GM12878 (cell line): ENCODE data around the gene SUPT3H. TPM values are rescaled to one million over a fixed set of nuclear protein-coding genes. Genes with fewer than 3 reads are reported as not detected.

Source experiments
- ATAC-seq: fragments of 200-7000 bp; cut with Tn5 transposase; 3 replicates; pipeline ENCODE4 v1.9.1; 2020; ENCODE audit warnings: mild to moderate bottlenecking, moderate library complexity
- BruUV-seq: library from RNA; stranded (reverse); fragments of 400-500 nt; replicated peaks from 2 replicates; lab custom pipeline; 2021; lab: Mats Ljungman, UMichigan
- CTCF ChIA-PET: fragments of 300-600 bp; sonication (Branson Sonifier 250); formaldehyde crosslinking; extraction: SDS; loops from one replicate; lab custom pipeline; 2021; ENCODE audit warnings: inconsistent platforms; lab: Yijun Ruan, JAX
- POLR2A ChIA-PET: fragments of 350-600 bp; formaldehyde crosslinking; extraction: SDS; loops from one replicate; lab custom pipeline; 2021; ENCODE audit warnings: inconsistent platforms; lab: Charles Lee
- RAD21 ChIA-PET: fragments of 300-600 bp; sonication (Branson Sonifier 250); formaldehyde crosslinking; loops from one replicate; lab custom pipeline; 2023; ENCODE audit warnings: antibody characterized with exemption; ENCODE audit not compliant: unreplicated experiment; lab: Charles Lee
- SMC1A ChIA-PET: fragments of 300-600 bp; sonication (Branson Sonifier 250); formaldehyde crosslinking; loops from one replicate; lab custom pipeline; 2023; ENCODE audit not compliant: unreplicated experiment, uncharacterized antibody; lab: Charles Lee
- DNase-seq: peaks from one replicate; pipeline ENCODE4 v3.0.0-alpha.2; 2011; ENCODE audit warnings: low read depth, low spot score
- FAIRE-seq: peaks from 3 replicates; lab custom pipeline; 2011; peaks lifted over from hg19 to GRCh38; lab: Jason Lieb, UNC
- H2AFZ ChIP-seq: 2 replicates; pipeline ENCODE4 v1.6.0; 2011; ENCODE audit warnings: low read depth, low read length, control low read depth; ENCODE audit not compliant: control insufficient read depth
- H3K27ac ChIP-seq: 2 replicates; pipeline ENCODE4 v1.5.1; 2011; ENCODE audit warnings: control low read depth; ENCODE audit not compliant: control insufficient read depth, insufficient read depth
- H3K27me3 ChIP-seq, 2 experiments: replicated peaks in 1 of 2; 2 replicates each; pipeline versions ENCODE4 v1.6.0 to v1.6.1; 2011; ENCODE audit warnings: low read length in 1 of 2; ENCODE audit not compliant: control insufficient read depth in 2 of 2, insufficient read depth in 2 of 2
- H3K36me3 ChIP-seq, 2 experiments: 2 replicates each; pipeline ENCODE4 v1.5.1; 2011; ENCODE audit warnings: low read length in 1 of 2; ENCODE audit not compliant: control insufficient read depth in 2 of 2, insufficient read depth in 2 of 2
- H3K4me1 ChIP-seq: 2 replicates; pipeline ENCODE4 v1.6.1; 2011; ENCODE audit warnings: mild to moderate bottlenecking, low read length, moderate library complexity, mixed read lengths; ENCODE audit not compliant: control insufficient read depth, insufficient read depth
- H3K4me2 ChIP-seq: 2 replicates; pipeline ENCODE4 v1.6.0; 2011; ENCODE audit warnings: control low read depth; ENCODE audit not compliant: control insufficient read depth, insufficient read depth
- H3K4me3 ChIP-seq: fragments of 200-600 bp; sonication (generic); 2 replicates; pipeline ENCODE4 v1.5.1; 2016
- H3K79me2 ChIP-seq: 2 replicates; pipeline ENCODE4 v1.6.0; 2011; ENCODE audit warnings: low read length; ENCODE audit not compliant: control insufficient read depth, insufficient read depth
- H3K9ac ChIP-seq: 2 replicates; pipeline ENCODE4 v1.8.0; 2011; ENCODE audit warnings: low read length, control low read depth, mixed read lengths; ENCODE audit not compliant: control insufficient read depth, insufficient read depth
- H3K9me3 ChIP-seq: replicated peaks from 3 replicates; pipeline ENCODE4 v1.5.1; 2011; ENCODE audit warnings: mild to moderate bottlenecking, low read length; ENCODE audit not compliant: control insufficient read depth, insufficient read depth
- H4K20me1 ChIP-seq: 2 replicates; pipeline ENCODE4 v1.6.0; 2011; ENCODE audit not compliant: control insufficient read depth, insufficient read depth
- CHD1 ChIP-seq: IDR thresholded peaks from 2 replicates; pipeline ENCODE4 v1.6.1; 2012; ENCODE audit warnings: low read depth, low read length, improper control_type of control experiment
- MTA2 ChIP-seq: fragments of 450-650 bp; IDR thresholded peaks from 2 replicates; pipeline ENCODE4 v1.6.1; 2016; ENCODE audit warnings: low read depth, mild to moderate bottlenecking, moderate library complexity
- POLR2A ChIP-seq: IDR thresholded peaks from 2 replicates; pipeline ENCODE4 v1.6.1; 2011; ENCODE audit warnings: low read depth, mild to moderate bottlenecking, low read length
- WGBS: methylation state at CpG from one replicate; pipeline ENCODE4 v1.1.6; 2016; ENCODE audit warnings: low lambda C conversion rate; ENCODE audit not compliant: insufficient replicate concordance, insufficient coverage; ENCODE audit errors: missing lambda C conversion rate; 5-methylcytosine and 5-hydroxymethylcytosine counted together
- in situ Hi-C: fragments of 300-500 bp; cut with MboI; formaldehyde crosslinking; loops from 9 replicates; pipeline ENCODE4 v1.14.3; 2018; ENCODE audit warnings: mixed read lengths
- intact Hi-C: fragments of 100-400 bp; cut with micrococcal nuclease; formaldehyde crosslinking; loops from one replicate; pipeline ENCODE4 v1.14.2; 2022; ENCODE audit not compliant: unreplicated experiment
- polyA plus RNA-seq, 11 experiments: library from polyadenylated mRNA; depleted of rRNA in 4 of 11; unstranded in 6 of 11; stranded (reverse) in 5 of 11; fragments of >200 nt; fragmentation: Nextera tagmentation in 4 of 11; fragmentation: Illumina TruSeq in 1 of 11; extraction: Ambion mirVana in 4 of 11; extraction: Trizol in 1 of 11; gene quantifications; 1 replicate in 1 of 11; 2 replicates in 10 of 11; pipeline versions ENCODE4 v1.2.1 to v1.2.3, GENCODE V29; 2011 to 2016; ENCODE audit warnings: inconsistent platforms in 2 of 11, missing spikeins in 2 of 11, low read depth in 1 of 11
- total RNA-seq, 4 experiments: library from RNA; depleted of rRNA in 3 of 4; stranded (reverse); fragments of >200 nt in 3 of 4; fragmentation: Illumina TruSeq in 1 of 4; extraction: Trizol in 1 of 4; gene quantifications; 2 replicates each; pipeline versions ENCODE4 v1.2.1 to v1.2.3, GENCODE V29; 2013 to 2021
- TF ChIP-seq, protein P1 (sequence below): IDR thresholded peaks from 2 replicates; pipeline ENCODE4 v1.6.1; 2011; ENCODE audit warnings: borderline replicate concordance, low read depth, mild to moderate bottlenecking, moderate library complexity, mixed read lengths, low read length; ENCODE audit not compliant: insufficient read depth; ENCODE audit errors: extremely low read length
- TF ChIP-seq, protein P2 (sequence below): fragments of 450-650 bp; IDR thresholded peaks from 2 replicates; pipeline ENCODE4 v1.6.1; 2017; ENCODE audit warnings: mild to moderate bottlenecking, moderate library complexity

Gene SUPT3H
- total and polyA plus RNA-seq, 10 of the 15 experiments (the other 5 are each of a cell fraction or from before 2014, with no cell fraction given): 0.51 to 3.7 (median 2.0) TPM

DNA sequence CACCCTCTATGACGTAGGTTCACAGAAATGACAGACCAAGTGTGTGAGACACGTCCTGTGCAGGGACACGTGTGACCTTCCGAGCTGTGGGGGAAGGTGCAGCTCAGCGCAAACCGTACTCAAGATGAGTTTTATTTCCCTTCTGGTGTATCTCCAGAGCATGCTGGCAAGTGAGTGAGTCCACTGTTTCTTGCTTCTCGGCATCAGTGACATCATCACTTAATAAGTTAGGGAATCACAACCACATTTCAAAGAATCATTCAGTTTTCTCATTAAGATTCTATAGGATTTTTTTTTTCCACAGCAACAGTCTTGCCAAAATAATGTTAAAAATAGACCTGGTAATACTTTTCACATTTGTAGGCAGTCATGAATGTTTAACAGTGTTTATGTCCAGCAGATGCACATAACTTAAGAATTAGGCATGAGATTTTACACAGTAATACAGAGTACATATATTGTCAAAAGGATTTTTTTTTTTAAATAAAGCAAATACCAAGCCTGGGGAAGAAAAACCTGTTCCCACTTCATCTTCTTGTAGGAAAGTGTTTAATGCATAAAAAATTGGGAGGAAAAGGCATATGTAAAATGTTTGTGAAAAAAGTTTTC, 572.4 kb downstream of the SUPT3H start (continued):
- TF ChIP-seq MTA2: no peak
- TF ChIP-seq, protein P1, sequence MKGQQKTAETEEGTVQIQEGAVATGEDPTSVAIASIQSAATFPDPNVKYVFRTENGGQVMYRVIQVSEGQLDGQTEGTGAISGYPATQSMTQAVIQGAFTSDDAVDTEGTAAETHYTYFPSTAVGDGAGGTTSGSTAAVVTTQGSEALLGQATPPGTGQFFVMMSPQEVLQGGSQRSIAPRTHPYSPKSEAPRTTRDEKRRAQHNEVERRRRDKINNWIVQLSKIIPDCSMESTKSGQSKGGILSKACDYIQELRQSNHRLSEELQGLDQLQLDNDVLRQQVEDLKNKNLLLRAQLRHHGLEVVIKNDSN: no peak

DNA sequence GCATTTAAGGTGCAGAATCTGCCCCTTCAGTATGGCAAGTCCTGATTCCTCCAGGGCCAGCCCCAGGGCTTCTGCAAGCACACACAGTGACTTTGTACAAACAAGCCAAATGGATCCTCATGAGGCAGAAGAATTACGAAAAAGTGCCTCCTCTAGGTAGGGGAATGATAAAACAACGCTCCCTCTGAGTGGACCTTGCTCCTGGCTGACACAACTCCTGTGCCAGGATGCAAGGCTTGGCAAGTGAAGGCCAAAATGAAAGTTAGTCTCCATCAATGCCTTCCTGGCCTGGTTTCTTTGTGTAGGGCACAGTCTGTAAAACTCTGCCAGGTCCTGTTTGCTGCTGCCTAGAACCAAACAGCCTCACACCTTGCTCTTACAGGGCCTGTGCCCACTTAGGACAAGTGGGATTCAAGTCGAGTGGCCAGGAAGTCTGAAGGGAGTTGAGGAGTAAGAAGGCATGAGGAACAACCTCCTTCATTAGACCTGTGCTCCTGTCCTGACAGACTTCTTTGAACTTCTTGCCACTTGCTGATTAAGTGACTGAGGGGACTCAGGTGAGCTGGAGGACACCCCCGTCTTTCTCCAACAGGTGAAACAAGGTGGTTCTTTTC, 573.1 kb downstream of the SUPT3H start:
- intact Hi-C loops: no loop called here
- ChIA-PET RAD21 (no interaction called here), CTCF (interaction anchor here (0.7 kb wide), 1 partner anchor 10 kb away, joined by 3 read pairs; no protein-coding TSS in a partner anchor), POLR2A (no interaction called here), SMC1A (no interaction called here)
- TF ChIP-seq POLR2A (no peak), CHD1 (no peak)
- TF ChIP-seq, protein P2, sequence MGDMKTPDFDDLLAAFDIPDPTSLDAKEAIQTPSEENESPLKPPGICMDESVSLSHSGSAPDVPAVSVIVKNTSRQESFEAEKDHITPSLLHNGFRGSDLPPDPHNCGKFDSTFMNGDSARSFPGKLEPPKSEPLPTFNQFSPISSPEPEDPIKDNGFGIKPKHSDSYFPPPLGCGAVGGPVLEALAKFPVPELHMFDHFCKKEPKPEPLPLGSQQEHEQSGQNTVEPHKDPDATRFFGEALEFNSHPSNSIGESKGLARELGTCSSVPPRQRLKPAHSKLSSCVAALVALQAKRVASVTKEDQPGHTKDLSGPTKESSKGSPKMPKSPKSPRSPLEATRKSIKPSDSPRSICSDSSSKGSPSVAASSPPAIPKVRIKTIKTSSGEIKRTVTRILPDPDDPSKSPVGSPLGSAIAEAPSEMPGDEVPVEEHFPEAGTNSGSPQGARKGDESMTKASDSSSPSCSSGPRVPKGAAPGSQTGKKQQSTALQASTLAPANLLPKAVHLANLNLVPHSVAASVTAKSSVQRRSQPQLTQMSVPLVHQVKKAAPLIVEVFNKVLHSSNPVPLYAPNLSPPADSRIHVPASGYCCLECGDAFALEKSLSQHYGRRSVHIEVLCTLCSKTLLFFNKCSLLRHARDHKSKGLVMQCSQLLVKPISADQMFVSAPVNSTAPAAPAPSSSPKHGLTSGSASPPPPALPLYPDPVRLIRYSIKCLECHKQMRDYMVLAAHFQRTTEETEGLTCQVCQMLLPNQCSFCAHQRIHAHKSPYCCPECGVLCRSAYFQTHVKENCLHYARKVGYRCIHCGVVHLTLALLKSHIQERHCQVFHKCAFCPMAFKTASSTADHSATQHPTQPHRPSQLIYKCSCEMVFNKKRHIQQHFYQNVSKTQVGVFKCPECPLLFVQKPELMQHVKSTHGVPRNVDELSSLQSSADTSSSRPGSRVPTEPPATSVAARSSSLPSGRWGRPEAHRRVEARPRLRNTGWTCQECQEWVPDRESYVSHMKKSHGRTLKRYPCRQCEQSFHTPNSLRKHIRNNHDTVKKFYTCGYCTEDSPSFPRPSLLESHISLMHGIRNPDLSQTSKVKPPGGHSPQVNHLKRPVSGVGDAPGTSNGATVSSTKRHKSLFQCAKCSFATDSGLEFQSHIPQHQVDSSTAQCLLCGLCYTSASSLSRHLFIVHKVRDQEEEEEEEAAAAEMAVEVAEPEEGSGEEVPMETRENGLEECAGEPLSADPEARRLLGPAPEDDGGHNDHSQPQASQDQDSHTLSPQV: no peak
- no peak for FAIRE-seq
- WGBS: 0% methylated on average over 4 of the region's 4 CpGs
- no peaks in the 10 kb centered on the region for H3K36me3 ChIP-seq
- H3K4me2 ChIP-seq: no peak overlapping the region
- in situ Hi-C loops: no loop called here
- no peak overlapping the region for H3K27ac ChIP-seq
- DNase-seq: no peak
- H3K9ac ChIP-seq: no peak overlapping the region
- ATAC-seq: no peak
- H3K4me3 ChIP-seq: no peak overlapping the region
- no peaks in the 10 kb centered on the region for H3K4me1 ChIP-seq
- no peaks in the 10 kb centered on the region for H3K79me2 ChIP-seq
- BruUV-seq: no TSS peak
- no peaks in the 10 kb centered on the region for H3K9me3 ChIP-seq
- no peak overlapping the region for H2AFZ ChIP-seq
- no peaks in the 10 kb centered on the region for H3K27me3 ChIP-seq
- H4K20me1 ChIP-seq: no peaks in the 10 kb centered on the region
